ENCODE results near the gene RHEBL1. TPM values are rescaled to one million over a fixed set of nuclear protein-coding genes. Genes with fewer than 3 reads are reported as not detected.

The RHEBL1 gene
- total RNA-seq, 1 donor from 2014 or later: 1.5 TPM

- ATAC-seq (no peak), DNase-seq (no peak)
- no peak for TF ChIP-seq CTCF (IDR thresholded peaks at IDR 0.05)
- Histone ChIP-seq H3K4me3 (no peak overlapping the region), H3K27me3 (ENCODE audit: low read depth) (no peaks in the 10 kb centered on the region), H3K9me3 (no peaks in the 10 kb centered on the region), H3K36me3 (peaks cover 48% of the 10 kb centered on the region), H3K4me1 (peaks cover 17% of the 10 kb centered on the region), H3K27ac (no peak overlapping the region)
- intact Hi-C loops (cut with DNase I): no loop called here
These were observed 49.3 kb downstream of the RHEBL1 start for GRCh38 chr12:49020441-49020840.

- Histone ChIP-seq H3K9me3 (no peaks in the 10 kb centered on the region), H3K4me3 (peak overlapping the region; percentile 81), H3K27me3 (ENCODE audit: low read depth) (no peaks in the 10 kb centered on the region), H3K4me1 (peaks cover 17% of the 10 kb centered on the region), H3K36me3 (peaks cover 40% of the 10 kb centered on the region), H3K27ac (peak overlapping the region; percentile 97)
- peak in 1 of 2 donors; percentile 5 for ATAC-seq
- DNase-seq: no peak
- TF ChIP-seq CTCF (IDR thresholded peaks at IDR 0.05): peak; percentile 8
- intact Hi-C loops (cut with DNase I): no loop called here
These were observed 50.1 kb downstream of the RHEBL1 start for GRCh38 chr12:49019443-49020324.

- peaks cover 17% of the 10 kb centered on the region for H3K4me1 ChIP-seq
- TF ChIP-seq CTCF (IDR thresholded peaks at IDR 0.05): no peak
- DNase-seq (no peak), ATAC-seq (peak; percentile 29 to 32)
- H3K36me3 ChIP-seq: peaks cover 34% of the 10 kb centered on the region
- H3K27ac ChIP-seq: peak overlapping the region; percentile 97
- H3K9me3 ChIP-seq: no peaks in the 10 kb centered on the region
- no peaks in the 10 kb centered on the region for H3K27me3 ChIP-seq (ENCODE audit: low read depth)
- intact Hi-C loops (cut with DNase I): no loop called here
- H3K4me3 ChIP-seq: peak overlapping the region; percentile 81
These were observed 50.7 kb downstream of the RHEBL1 start for GRCh38 chr12:49019120-49019430.

GRCh38 chr12:49018261-49019119 lies 51.3 kb downstream of the RHEBL1 start, which contains the start of gene PRKAG1:
TSS of gene PRKAG1 (minus strand) at chr12:49018776. CDS start at chr12:49018740, 36 bp downstream.
- intact Hi-C loops (cut with DNase I): no loop called here
- H3K9me3 ChIP-seq: no peaks in the 10 kb centered on the region
- DNase-seq (peak; percentile 98), ATAC-seq (peak; percentile 96 to 98)
- TF ChIP-seq CTCF (IDR thresholded peaks at IDR 0.05): peak; percentile 56
- H3K4me1 ChIP-seq: peaks cover 17% of the 10 kb centered on the region
- no peaks in the 10 kb centered on the region for H3K27me3 ChIP-seq (ENCODE audit: low read depth)
- H3K4me3 ChIP-seq: peak within 1 kb of the TSS; percentile 81
- H3K36me3 ChIP-seq: peaks cover 28% of the 10 kb centered on the region
- H3K27ac ChIP-seq: peak within 1 kb of the TSS; percentile 97

- Histone ChIP-seq H3K36me3 (peaks cover 24% of the 10 kb centered on the region), H3K4me3 (peak overlapping the region; percentile 81), H3K9me3 (no peaks in the 10 kb centered on the region), H3K4me1 (peaks cover 17% of the 10 kb centered on the region), H3K27ac (peak overlapping the region; percentile 97), H3K27me3 (ENCODE audit: low read depth) (no peaks in the 10 kb centered on the region)
- no peak for TF ChIP-seq CTCF (IDR thresholded peaks at IDR 0.05)
- intact Hi-C loops (cut with DNase I): no loop called here
- peak; percentile 6 to 13 for ATAC-seq
- DNase-seq: no peak
These were observed 51.9 kb downstream of the RHEBL1 start for GRCh38 chr12:49017891-49018260.
